DND-41 (cell line): ENCODE measurements around the gene ST6GALNAC4.

Experiments used
- ATAC-seq: fragments of 200-7000 bp; cut with Tn5 transposase; 3 replicates; pipeline ENCODE4 v1.9.1; 2021; ENCODE audit warnings: low read depth; ENCODE audit not compliant: insufficient read depth
- DNase-seq: peaks from one replicate; pipeline ENCODE4 v3.0.0-alpha.2; 2020
- H2AFZ ChIP-seq: 2 replicates; pipeline ENCODE4 v1.6.0; 2012; ENCODE audit warnings: low read depth, low read length
- H3K27ac ChIP-seq: 2 replicates; pipeline ENCODE4 v1.5.1; 2012; ENCODE audit warnings: low read length, inconsistent platforms
- H3K27me3 ChIP-seq: fragments of 200-600 bp; sonication (generic); 2 replicates; pipeline ENCODE4 v1.6.0; 2012; ENCODE audit warnings: low read length, mild to moderate bottlenecking, inconsistent platforms; ENCODE audit not compliant: insufficient read depth, poor library complexity
- H3K36me3 ChIP-seq: 2 replicates; pipeline ENCODE4 v1.5.1; 2012; ENCODE audit warnings: low read length, inconsistent platforms; ENCODE audit not compliant: insufficient read depth
- H3K4me1 ChIP-seq: 2 replicates; pipeline ENCODE4 v1.5.1; 2012; ENCODE audit warnings: mild to moderate bottlenecking, low read length; ENCODE audit not compliant: insufficient read depth
- H3K4me2 ChIP-seq: 2 replicates; pipeline ENCODE4 v1.6.0; 2012; ENCODE audit warnings: mild to moderate bottlenecking, moderate library complexity, low read length, inconsistent platforms; ENCODE audit not compliant: insufficient read depth
- H3K4me3 ChIP-seq, 2 experiments: fragments of 200-600 bp in 1 of 2; shearing (Covaris generic) in 1 of 2; 2 replicates each; pipeline ENCODE4 v1.5.1; 2012 to 2016; ENCODE audit warnings: inconsistent platforms in 2 of 2, low read length in 2 of 2, mild to moderate bottlenecking in 2 of 2, low read depth in 1 of 2, moderate library complexity in 1 of 2
- H3K79me2 ChIP-seq: 2 replicates; pipeline ENCODE4 v1.6.0; 2012; ENCODE audit warnings: low read length, inconsistent platforms; ENCODE audit not compliant: insufficient read depth
- H3K9ac ChIP-seq: 2 replicates; pipeline ENCODE4 v1.6.0; 2012; ENCODE audit warnings: low read depth, mild to moderate bottlenecking, inconsistent platforms, low read length, moderate library complexity
- H3K9me3 ChIP-seq: 2 replicates; pipeline ENCODE4 v1.5.1; 2012; ENCODE audit warnings: low read length, moderate library complexity, mild to moderate bottlenecking, inconsistent platforms; ENCODE audit not compliant: insufficient read depth, severe bottlenecking
- H4K20me1 ChIP-seq: 2 replicates; pipeline ENCODE4 v1.6.0; 2012; ENCODE audit warnings: low read length; ENCODE audit not compliant: insufficient read depth
- EZH2 ChIP-seq: IDR thresholded peaks from 3 replicates; pipeline ENCODE4 v1.6.1; 2012; ENCODE audit warnings: borderline replicate concordance, low read depth, mild to moderate bottlenecking, moderate library complexity, low read length, inconsistent platforms; ENCODE audit not compliant: severe bottlenecking
- TF ChIP-seq, protein P1 (sequence below): IDR thresholded peaks from 2 replicates; pipeline ENCODE4 v1.5.1; 2012; ENCODE audit warnings: borderline replicate concordance, low read length, moderate library complexity, mild to moderate bottlenecking; ENCODE audit not compliant: poor library complexity, severe bottlenecking; ENCODE audit errors: extremely low read depth

The ST6GALNAC4 gene

DNA sequence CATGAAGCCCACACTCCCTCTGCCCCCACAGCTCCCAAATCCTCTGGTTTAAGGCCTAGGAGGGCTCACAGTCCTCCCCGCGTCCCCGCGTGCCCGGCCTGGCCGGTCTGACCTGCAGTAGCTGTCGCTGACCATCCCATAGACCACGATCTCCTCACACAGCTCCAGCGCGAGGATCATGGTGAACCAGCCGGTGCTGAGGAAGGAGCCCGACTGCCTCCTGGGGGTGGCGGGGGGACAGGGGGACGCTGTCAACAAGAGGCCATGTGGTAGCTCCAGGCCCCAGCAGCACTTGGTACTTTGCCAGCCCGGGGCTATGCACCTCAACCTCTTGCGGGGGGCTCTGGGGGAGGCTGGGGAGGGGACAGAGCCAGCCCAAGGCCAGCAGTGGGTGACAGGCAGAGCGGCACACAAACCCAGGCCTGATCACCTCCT, 7.0 kb downstream of the ST6GALNAC4 start:
- Histone ChIP-seq H4K20me1 (no peaks in the 10 kb centered on the region), H3K4me3 (no peak overlapping the region), H3K27ac (no peak overlapping the region), H3K27me3 (no peaks in the 10 kb centered on the region), H2AFZ (no peak overlapping the region), H3K9me3 (no peaks in the 10 kb centered on the region), H3K36me3 (peaks cover 5% of the 10 kb centered on the region; the same call in 1 of the 2 replicates), H3K4me2 (no peak overlapping the region), H3K9ac (no peak overlapping the region), H3K79me2 (no peaks in the 10 kb centered on the region), H3K4me1 (no peaks in the 10 kb centered on the region)
- ATAC-seq (no peak), DNase-seq (no peak)
- TF ChIP-seq, protein P1, sequence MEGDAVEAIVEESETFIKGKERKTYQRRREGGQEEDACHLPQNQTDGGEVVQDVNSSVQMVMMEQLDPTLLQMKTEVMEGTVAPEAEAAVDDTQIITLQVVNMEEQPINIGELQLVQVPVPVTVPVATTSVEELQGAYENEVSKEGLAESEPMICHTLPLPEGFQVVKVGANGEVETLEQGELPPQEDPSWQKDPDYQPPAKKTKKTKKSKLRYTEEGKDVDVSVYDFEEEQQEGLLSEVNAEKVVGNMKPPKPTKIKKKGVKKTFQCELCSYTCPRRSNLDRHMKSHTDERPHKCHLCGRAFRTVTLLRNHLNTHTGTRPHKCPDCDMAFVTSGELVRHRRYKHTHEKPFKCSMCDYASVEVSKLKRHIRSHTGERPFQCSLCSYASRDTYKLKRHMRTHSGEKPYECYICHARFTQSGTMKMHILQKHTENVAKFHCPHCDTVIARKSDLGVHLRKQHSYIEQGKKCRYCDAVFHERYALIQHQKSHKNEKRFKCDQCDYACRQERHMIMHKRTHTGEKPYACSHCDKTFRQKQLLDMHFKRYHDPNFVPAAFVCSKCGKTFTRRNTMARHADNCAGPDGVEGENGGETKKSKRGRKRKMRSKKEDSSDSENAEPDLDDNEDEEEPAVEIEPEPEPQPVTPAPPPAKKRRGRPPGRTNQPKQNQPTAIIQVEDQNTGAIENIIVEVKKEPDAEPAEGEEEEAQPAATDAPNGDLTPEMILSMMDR = no peak
- no peak for TF ChIP-seq EZH2

DNA sequence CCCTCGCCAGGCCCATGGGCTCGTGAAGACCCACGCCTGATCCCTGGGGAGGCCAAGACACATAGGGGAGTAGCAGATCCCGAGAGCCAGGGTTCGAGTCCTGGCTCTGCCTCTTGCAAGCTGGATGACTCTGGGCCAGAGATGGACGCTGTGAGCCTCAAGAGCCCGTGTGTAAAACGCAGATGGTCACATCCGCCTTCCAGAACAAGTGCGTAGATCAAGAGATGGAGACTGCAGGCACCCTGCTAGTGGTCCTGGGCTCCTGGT, 8.2 kb downstream of the ST6GALNAC4 start:
- H3K9ac ChIP-seq = no peak overlapping the region
- no peak overlapping the region for H2AFZ ChIP-seq
- ATAC-seq = no peak
- H3K4me2 ChIP-seq = no peak overlapping the region
- H4K20me1 ChIP-seq = no peaks in the 10 kb centered on the region
- TF ChIP-seq EZH2 = no peak
- TF ChIP-seq, protein P1 = no peak
- H3K79me2 ChIP-seq = no peaks in the 10 kb centered on the region
- H3K4me1 ChIP-seq = no peaks in the 10 kb centered on the region
- DNase-seq = no peak
- H3K27ac ChIP-seq = no peak overlapping the region
- H3K36me3 ChIP-seq = peaks cover 5% of the 10 kb centered on the region; the same call in 1 of the 2 replicates
- H3K4me3 ChIP-seq = no peak overlapping the region
- H3K27me3 ChIP-seq = no peaks in the 10 kb centered on the region
- H3K9me3 ChIP-seq = no peaks in the 10 kb centered on the region

DNA sequence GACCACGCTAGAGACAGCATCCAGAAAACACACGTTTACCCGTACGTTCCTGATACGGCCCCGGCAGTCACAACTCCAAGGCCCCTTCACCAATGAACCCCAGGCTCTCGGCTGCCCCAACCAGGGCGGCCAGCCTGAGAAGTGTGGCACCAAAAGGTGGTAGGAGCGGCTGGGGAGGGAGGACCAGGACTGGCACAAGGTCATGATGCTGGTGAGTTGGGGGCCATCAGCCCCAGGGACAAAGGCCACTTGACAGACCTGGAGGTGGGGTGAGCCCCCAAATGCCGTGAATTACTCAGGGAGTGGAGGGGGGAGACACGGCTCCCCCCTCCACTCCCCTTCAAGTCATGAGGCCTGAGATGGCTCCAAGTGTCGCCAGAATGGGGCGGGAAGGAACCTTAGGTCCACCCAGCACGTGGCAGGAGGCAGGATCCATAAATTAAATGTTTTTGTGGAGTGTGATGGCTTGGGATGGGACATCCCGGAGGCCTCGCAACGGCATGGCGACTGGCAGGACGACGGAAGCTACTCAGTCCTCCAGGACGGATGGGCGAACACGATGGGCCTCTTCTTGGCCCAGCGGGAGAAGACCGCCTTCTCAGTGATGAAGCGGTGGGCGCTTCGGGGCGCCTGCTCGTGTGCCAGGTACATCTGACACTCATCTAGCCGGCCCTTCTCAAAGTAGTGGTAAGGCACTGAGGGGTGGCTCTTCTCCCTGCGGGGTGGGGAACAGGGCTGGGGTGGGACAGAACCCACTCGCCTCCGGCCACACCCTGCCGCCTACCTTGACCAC, 8.8 kb downstream of the ST6GALNAC4 start:
- no peak overlapping the region for H3K27ac ChIP-seq
- TF ChIP-seq, protein P1 = no peak
- TF ChIP-seq EZH2 = no peak
- no peak for DNase-seq
- H3K4me3 ChIP-seq = no peak overlapping the region
- no peak overlapping the region for H2AFZ ChIP-seq
- no peak for ATAC-seq
- H3K4me1 ChIP-seq = no peaks in the 10 kb centered on the region
- H3K9me3 ChIP-seq = no peaks in the 10 kb centered on the region
- no peak overlapping the region for H3K4me2 ChIP-seq
- H3K79me2 ChIP-seq = no peaks in the 10 kb centered on the region
- H3K27me3 ChIP-seq = no peaks in the 10 kb centered on the region
- no peak overlapping the region for H3K9ac ChIP-seq
- no peaks in the 10 kb centered on the region for H4K20me1 ChIP-seq
- H3K36me3 ChIP-seq = peaks cover 5% of the 10 kb centered on the region; the same call in 1 of the 2 replicates

DNA sequence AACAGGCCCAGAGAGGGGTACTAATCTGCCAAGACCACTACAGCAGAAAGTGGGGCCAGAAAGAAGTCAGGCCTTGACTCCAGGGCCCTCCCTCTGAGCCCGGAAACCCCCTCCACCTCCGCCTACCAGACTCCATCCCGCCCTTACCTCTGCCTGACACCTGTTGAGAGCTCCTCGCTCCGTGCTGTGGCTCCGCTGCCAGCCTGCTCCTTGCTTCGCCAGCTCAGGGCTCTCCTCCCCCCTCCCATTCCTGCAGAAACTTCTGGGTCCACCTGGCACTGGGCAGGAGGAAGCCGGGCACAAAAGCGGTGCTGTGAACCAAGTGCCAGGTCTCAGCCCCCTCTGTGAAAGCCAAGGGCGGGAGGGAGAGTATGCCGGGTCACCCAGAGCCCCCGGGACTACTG, 11.1 kb downstream of the ST6GALNAC4 start:
- no peak for ATAC-seq
- no peak for DNase-seq
- Histone ChIP-seq H3K4me1 (no peaks in the 10 kb centered on the region), H4K20me1 (no peaks in the 10 kb centered on the region), H3K79me2 (no peaks in the 10 kb centered on the region), H3K9ac (no peak overlapping the region), H3K4me2 (no peak overlapping the region), H3K9me3 (no peaks in the 10 kb centered on the region), H3K36me3 (no peaks in the 10 kb centered on the region), H2AFZ (no peak overlapping the region), H3K27me3 (no peaks in the 10 kb centered on the region), H3K4me3 (no peak overlapping the region), H3K27ac (no peak overlapping the region)
- TF ChIP-seq, protein P1 = no peak
- TF ChIP-seq EZH2 = no peak
